ENCODE measurements around the gene TMEM181. TPM values are rescaled to one million over a fixed set of nuclear protein-coding genes. Genes with fewer than 3 reads are reported as not detected.

Gene TMEM181
- total and polyA plus RNA-seq, 2 of the 13 experiments (the other 11 are each of a cell fraction or from before 2014, with no cell fraction given), result 59.1 to 108 TPM

DNA sequence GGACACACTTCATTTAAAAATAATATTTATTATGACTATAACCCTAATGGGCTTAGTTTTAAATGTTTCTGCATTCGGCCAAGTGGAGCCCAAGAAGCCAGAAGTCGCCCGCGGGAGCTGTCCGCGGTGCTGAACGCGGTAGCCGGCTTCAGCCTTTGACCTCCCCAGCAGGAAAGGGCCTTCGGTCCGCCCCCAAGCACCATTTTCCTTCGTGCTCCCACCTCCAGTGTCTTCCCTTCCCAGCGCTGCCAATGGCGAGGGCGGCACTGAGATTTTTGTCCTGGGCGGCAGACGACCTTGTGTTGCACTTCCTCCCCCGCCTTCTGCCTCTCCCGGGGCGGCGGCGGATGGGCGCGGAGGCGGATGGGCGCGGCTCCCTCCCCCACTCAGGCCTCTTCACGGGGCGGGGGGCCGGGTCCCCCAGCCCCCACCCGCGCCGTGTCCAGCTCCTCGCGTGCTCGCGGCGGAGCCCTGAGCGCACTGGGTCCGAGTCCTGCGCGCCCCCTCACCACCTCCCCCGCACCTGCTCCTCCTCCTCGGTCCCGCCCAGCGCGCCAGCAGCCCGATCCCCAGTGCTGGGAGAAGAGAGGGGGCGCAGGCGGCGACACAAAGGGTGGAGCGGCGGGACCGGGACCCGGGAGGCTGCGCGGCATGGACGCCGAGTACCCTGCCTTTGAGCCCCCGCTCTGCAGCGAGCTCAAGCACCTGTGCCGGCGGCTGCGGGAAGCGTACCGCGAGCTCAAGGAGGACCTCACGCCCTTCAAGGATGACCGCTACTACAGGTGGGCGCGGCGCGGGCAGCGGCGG, 23.6 kb upstream of the TMEM181 start (continued):
- no peak; the same call in 1 of the 2 replicates for TF ChIP-seq NAIF1 (CRISPR knock-in tag; IDR thresholded peaks at IDR 0.05; ENCODE audit: borderline replicate concordance)
- no peak for TF ChIP-seq ZNF567 (CRISPR knock-in tag; IDR thresholded peaks at IDR 0.05; ENCODE audit: borderline replicate concordance)
- TF ChIP-seq JUND (CRISPR knock-in tag; IDR thresholded peaks at IDR 0.05), result no peak; the same call in 1 of the 2 replicates
- no peak for TF ChIP-seq ATM (IDR thresholded peaks at IDR 0.05; ENCODE audit: borderline replicate concordance)
- TF ChIP-seq ZFP1 (CRISPR knock-in tag; IDR thresholded peaks at IDR 0.05), result peak; percentile 96; the same call in 1 of the 2 replicates
- TF ChIP-seq BRD4 (CRISPR knock-in tag; IDR thresholded peaks at IDR 0.05), result no peak
- TF ChIP-seq HDAC2 (CRISPR knock-in tag; IDR thresholded peaks at IDR 0.05), result peak; percentile 95
- TF ChIP-seq NCOA1 (CRISPR knock-in tag; IDR thresholded peaks at IDR 0.05), result peak; percentile 97
- TF ChIP-seq TP53 (CRISPR knock-in tag; conservative IDR thresholded peaks at IDR 0.05), result no peak
- TF ChIP-seq, protein P1, sequence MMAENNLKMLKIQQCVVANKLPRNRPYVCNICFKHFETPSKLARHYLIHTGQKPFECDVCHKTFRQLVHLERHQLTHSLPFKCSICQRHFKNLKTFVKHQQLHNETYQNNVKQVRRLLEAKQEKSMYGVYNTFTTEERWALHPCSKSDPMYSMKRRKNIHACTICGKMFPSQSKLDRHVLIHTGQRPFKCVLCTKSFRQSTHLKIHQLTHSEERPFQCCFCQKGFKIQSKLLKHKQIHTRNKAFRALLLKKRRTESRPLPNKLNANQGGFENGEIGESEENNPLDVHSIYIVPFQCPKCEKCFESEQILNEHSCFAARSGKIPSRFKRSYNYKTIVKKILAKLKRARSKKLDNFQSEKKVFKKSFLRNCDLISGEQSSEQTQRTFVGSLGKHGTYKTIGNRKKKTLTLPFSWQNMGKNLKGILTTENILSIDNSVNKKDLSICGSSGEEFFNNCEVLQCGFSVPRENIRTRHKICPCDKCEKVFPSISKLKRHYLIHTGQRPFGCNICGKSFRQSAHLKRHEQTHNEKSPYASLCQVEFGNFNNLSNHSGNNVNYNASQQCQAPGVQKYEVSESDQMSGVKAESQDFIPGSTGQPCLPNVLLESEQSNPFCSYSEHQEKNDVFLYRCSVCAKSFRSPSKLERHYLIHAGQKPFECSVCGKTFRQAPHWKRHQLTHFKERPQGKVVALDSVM (CRISPR knock-in tag; IDR thresholded peaks at IDR 0.05), result peak; percentile 65
- no peak; the same call in 1 of the 2 replicates for TF ChIP-seq ZNF350 (CRISPR knock-in tag; IDR thresholded peaks at IDR 0.05; ENCODE audit: borderline replicate concordance, low read depth)
- no peak for TF ChIP-seq SMC3 (IDR thresholded peaks at IDR 0.05; ENCODE audit: low read length)
- TF ChIP-seq NR2F6 (IDR thresholded peaks at IDR 0.05), result peak; percentile 84
- TF ChIP-seq NR2F6 (CRISPR knock-in tag; IDR thresholded peaks at IDR 0.05), result peak; percentile 93
- TF ChIP-seq ZNF34 (CRISPR knock-in tag; IDR thresholded peaks at IDR 0.05; ENCODE audit: borderline replicate concordance), result no peak
- no peak; the same call in 1 of the 2 replicates for TF ChIP-seq ZNF570 (CRISPR knock-in tag; IDR thresholded peaks at IDR 0.05; ENCODE audit: borderline replicate concordance)
- TF ChIP-seq MYNN (CRISPR knock-in tag; IDR thresholded peaks at IDR 0.05; ENCODE audit: low read depth), result peak; percentile 98
- TF ChIP-seq, protein P2, sequence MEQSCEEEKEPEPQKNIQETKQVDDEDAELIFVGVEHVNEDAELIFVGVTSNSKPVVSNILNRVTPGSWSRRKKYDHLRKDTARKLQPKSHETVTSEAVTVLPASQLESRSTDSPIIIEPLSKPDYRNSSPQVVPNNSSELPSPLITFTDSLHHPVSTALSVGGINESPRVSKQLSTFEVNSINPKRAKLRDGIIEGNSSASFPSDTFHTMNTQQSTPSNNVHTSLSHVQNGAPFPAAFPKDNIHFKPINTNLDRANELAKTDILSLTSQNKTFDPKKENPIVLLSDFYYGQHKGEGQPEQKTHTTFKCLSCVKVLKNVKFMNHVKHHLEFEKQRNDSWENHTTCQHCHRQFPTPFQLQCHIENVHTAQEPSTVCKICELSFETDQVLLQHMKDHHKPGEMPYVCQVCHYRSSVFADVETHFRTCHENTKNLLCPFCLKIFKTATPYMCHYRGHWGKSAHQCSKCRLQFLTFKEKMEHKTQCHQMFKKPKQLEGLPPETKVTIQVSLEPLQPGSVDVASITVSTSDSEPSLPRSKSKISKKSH (CRISPR knock-in tag; IDR thresholded peaks at IDR 0.05; ENCODE audit: borderline replicate concordance), result peak; percentile 90
- peak; percentile 99 for TF ChIP-seq ZFP37 (CRISPR knock-in tag; IDR thresholded peaks at IDR 0.05; ENCODE audit: borderline replicate concordance)
- peak; percentile 93 for TF ChIP-seq ZBTB20 (CRISPR knock-in tag; IDR thresholded peaks at IDR 0.05; ENCODE audit: borderline replicate concordance, low read depth)
- TF ChIP-seq, protein P3, sequence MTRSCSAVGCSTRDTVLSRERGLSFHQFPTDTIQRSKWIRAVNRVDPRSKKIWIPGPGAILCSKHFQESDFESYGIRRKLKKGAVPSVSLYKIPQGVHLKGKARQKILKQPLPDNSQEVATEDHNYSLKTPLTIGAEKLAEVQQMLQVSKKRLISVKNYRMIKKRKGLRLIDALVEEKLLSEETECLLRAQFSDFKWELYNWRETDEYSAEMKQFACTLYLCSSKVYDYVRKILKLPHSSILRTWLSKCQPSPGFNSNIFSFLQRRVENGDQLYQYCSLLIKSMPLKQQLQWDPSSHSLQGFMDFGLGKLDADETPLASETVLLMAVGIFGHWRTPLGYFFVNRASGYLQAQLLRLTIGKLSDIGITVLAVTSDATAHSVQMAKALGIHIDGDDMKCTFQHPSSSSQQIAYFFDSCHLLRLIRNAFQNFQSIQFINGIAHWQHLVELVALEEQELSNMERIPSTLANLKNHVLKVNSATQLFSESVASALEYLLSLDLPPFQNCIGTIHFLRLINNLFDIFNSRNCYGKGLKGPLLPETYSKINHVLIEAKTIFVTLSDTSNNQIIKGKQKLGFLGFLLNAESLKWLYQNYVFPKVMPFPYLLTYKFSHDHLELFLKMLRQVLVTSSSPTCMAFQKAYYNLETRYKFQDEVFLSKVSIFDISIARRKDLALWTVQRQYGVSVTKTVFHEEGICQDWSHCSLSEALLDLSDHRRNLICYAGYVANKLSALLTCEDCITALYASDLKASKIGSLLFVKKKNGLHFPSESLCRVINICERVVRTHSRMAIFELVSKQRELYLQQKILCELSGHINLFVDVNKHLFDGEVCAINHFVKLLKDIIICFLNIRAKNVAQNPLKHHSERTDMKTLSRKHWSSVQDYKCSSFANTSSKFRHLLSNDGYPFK (CRISPR knock-in tag; IDR thresholded peaks at IDR 0.05; ENCODE audit: borderline replicate concordance), result peak; percentile 71; the same call in 1 of the 2 replicates
- peak; percentile 87; the same call in 1 of the 2 replicates for TF ChIP-seq FOXK1 (CRISPR knock-in tag; IDR thresholded peaks at IDR 0.05; ENCODE audit: borderline replicate concordance, low read depth)
- peak; percentile 99 for TF ChIP-seq AHR (CRISPR knock-in tag; IDR thresholded peaks at IDR 0.05)
- peak; percentile 96 for TF ChIP-seq JARID2 (CRISPR knock-in tag; IDR thresholded peaks at IDR 0.05; ENCODE audit: insufficient replicate concordance)

All from HepG2 (cell line).